ENCODE data around the gene OGFOD3.

- no peak for TF ChIP-seq CTCF (IDR thresholded peaks at IDR 0.05 in 4 of 5, conservative IDR thresholded peaks at IDR 0.05 in 1 of 5)
- no peak for TF ChIP-seq POLR2A (IDR thresholded peaks at IDR 0.05)
These were observed 37.3 kb downstream of the OGFOD3 start for GRCh38 chr17:82380860-82381702.

Measured in gastrocnemius medialis (tissue), 4 donors.